Ovary (tissue), 3 donors: ENCODE data around the gene KLHL30.

ENCODE experiments used
- EP300 ChIP-seq: sonication (generic); formaldehyde crosslinking; IDR thresholded peaks from one replicate; pipeline ENCODE4 v1.6.1; 2017; ENCODE audit warnings: antibody characterized with exemption
- TF ChIP-seq, protein P1 (sequence below), 3 donors: fragments of 450-650 bp in 2 of 3; fragments of 200-600 bp in 1 of 3; IDR thresholded peaks; one replicate each; pipeline versions ENCODE4 v1.5.1 to v1.8.0; 2016 to 2022; ENCODE audit warnings: antibody characterized with exemption in 3 of 3, mild to moderate bottlenecking in 1 of 3
- donor health status: DM: no; HTN: no; CAD: no.

DNA sequence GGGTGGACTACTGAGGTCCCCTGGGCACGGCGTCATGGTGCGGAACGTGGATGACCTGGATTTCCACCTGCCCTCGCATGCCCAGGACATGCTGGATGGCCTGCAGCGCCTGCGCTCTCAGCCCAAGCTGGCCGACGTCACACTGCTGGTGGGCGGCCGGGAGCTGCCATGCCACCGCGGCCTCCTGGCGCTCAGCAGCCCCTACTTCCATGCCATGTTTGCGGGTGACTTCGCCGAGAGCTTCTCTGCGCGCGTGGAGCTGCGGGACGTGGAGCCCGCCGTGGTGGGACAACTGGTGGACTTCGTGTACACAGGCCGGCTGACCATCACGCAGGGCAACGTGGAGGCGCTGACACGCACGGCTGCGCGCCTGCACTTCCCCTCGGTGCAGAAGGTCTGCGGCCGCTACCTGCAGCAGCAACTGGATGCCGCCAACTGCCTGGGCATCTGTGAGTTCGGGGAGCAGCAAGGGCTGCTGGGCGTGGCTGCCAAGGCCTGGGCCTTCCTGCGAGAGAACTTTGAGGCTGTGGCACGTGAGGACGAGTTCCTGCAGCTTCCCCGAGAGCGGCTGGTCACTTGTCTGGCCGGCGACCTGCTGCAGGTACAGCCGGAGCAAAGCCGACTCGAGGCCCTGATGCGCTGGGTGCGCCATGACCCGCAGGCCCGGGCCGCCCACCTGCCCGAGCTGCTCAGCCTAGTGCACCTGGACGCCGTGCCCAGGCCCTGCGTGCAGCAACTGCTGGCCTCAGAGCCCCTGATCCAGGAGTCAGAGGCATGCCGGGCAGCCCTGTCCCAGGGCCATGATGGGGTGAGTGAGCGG, 2.5 kb downstream of the KLHL30 start:
- TF ChIP-seq, protein P1, sequence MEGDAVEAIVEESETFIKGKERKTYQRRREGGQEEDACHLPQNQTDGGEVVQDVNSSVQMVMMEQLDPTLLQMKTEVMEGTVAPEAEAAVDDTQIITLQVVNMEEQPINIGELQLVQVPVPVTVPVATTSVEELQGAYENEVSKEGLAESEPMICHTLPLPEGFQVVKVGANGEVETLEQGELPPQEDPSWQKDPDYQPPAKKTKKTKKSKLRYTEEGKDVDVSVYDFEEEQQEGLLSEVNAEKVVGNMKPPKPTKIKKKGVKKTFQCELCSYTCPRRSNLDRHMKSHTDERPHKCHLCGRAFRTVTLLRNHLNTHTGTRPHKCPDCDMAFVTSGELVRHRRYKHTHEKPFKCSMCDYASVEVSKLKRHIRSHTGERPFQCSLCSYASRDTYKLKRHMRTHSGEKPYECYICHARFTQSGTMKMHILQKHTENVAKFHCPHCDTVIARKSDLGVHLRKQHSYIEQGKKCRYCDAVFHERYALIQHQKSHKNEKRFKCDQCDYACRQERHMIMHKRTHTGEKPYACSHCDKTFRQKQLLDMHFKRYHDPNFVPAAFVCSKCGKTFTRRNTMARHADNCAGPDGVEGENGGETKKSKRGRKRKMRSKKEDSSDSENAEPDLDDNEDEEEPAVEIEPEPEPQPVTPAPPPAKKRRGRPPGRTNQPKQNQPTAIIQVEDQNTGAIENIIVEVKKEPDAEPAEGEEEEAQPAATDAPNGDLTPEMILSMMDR (IDR thresholded peaks at IDR 0.05) = no peak
- TF ChIP-seq EP300 = no peak
